Transverse colon (tissue), 4 donors: ENCODE results near the gene FAT4. TPM values are rescaled to one million over a fixed set of nuclear protein-coding genes. Genes with fewer than 3 reads are reported as not detected.

Experiments used
- DNase-seq: peaks from one replicate; pipeline ENCODE4 v3.0.0-alpha.2; 2019
- H3K27ac ChIP-seq, 4 donors: fragments of 200-600 bp; sonication (generic); 2 replicates each; pipeline ENCODE4 v1.5.1; 2016 to 2018; ENCODE audit warnings: inconsistent platforms in 4 of 4
- H3K27me3 ChIP-seq: fragments of 200-600 bp; sonication (generic); 2 replicates; pipeline ENCODE4 v1.5.1; 2017; ENCODE audit warnings: inconsistent platforms
- H3K36me3 ChIP-seq, 4 donors: fragments of 200-600 bp; sonication (generic); 2 replicates each; pipeline ENCODE4 v1.5.1; 2017 to 2019; ENCODE audit warnings: inconsistent platforms in 4 of 4
- H3K4me1 ChIP-seq, 4 donors: fragments of 200-600 bp; sonication (generic); 2 replicates each; pipeline ENCODE4 v1.5.1; 2017 to 2020; ENCODE audit warnings: inconsistent platforms in 4 of 4
- H3K4me3 ChIP-seq, 4 donors: fragments of 200-600 bp; sonication (generic); 1 replicate in 1 of 4; 2 replicates in 3 of 4; pipeline versions ENCODE4 v1.5.1 to v1.6.1; 2017 to 2019; ENCODE audit warnings: inconsistent platforms in 4 of 4
- H3K9me3 ChIP-seq, 2 donors: fragments of 200-600 bp; sonication (generic); 2 replicates each; pipeline ENCODE4 v1.5.1; 2017 to 2019; ENCODE audit warnings: inconsistent platforms in 2 of 2
- EP300 ChIP-seq: sonication (generic); formaldehyde crosslinking; IDR thresholded peaks from one replicate; pipeline ENCODE4 v1.6.1; 2017; ENCODE audit warnings: antibody characterized with exemption, low read depth
- POLR2A ChIP-seq: fragments of 450-650 bp; IDR thresholded peaks from one replicate; pipeline ENCODE4 v1.6.1; 2016; ENCODE audit warnings: antibody characterized with exemption, mild to moderate bottlenecking, moderate library complexity
- POLR2AphosphoS5 ChIP-seq, 3 donors: sonication (generic); formaldehyde crosslinking; IDR thresholded peaks; one replicate each; pipeline ENCODE4 v1.6.1; 2016; ENCODE audit warnings: antibody characterized with exemption in 3 of 3
- WGBS, 2 donors: methylation state at CpG; one replicate each; pipeline ENCODE4 v1.1.5; 2018; ENCODE audit warnings: low coverage in 1 of 2; 5-methylcytosine and 5-hydroxymethylcytosine counted together
- in situ Hi-C, 4 donors: fragments of 200-750 bp; cut with MboI; loops; one replicate each; pipeline versions ENCODE4 v1.15.0 to v1.15.1; 2017; ENCODE audit warnings: low sequenced_read_pairs in 3 of 4, low pct_ligation_motif_present in 1 of 4, low pct_unique_long_range_greater_than_20kb in 1 of 4
- intact Hi-C: fragments of 100-400 bp; cut with DNase I; formaldehyde crosslinking; loops from one replicate; pipeline ENCODE4 v1.15.1; 2023; ENCODE audit warnings: low total_unique reads
- total RNA-seq, 4 donors: library from RNA; depleted of rRNA; stranded (reverse); fragments of >200 nt; gene quantifications; one replicate each; pipeline ENCODE4 v1.1.0, GENCODE V29; 2016
- TF ChIP-seq, protein P1 (sequence below), 5 experiments: fragments of 200-600 bp in 3 of 5; fragments of 450-650 bp in 2 of 5; sonication (generic) in 3 of 5; IDR thresholded peaks; 1 replicate in 2 of 5; 2 replicates in 3 of 5; pipeline ENCODE4 v1.5.1; 2016 to 2017; ENCODE audit warnings: antibody characterized with exemption in 5 of 5, inconsistent platforms in 3 of 5, mild to moderate bottlenecking in 2 of 5, moderate library complexity in 1 of 5

Gene FAT4, protein sequence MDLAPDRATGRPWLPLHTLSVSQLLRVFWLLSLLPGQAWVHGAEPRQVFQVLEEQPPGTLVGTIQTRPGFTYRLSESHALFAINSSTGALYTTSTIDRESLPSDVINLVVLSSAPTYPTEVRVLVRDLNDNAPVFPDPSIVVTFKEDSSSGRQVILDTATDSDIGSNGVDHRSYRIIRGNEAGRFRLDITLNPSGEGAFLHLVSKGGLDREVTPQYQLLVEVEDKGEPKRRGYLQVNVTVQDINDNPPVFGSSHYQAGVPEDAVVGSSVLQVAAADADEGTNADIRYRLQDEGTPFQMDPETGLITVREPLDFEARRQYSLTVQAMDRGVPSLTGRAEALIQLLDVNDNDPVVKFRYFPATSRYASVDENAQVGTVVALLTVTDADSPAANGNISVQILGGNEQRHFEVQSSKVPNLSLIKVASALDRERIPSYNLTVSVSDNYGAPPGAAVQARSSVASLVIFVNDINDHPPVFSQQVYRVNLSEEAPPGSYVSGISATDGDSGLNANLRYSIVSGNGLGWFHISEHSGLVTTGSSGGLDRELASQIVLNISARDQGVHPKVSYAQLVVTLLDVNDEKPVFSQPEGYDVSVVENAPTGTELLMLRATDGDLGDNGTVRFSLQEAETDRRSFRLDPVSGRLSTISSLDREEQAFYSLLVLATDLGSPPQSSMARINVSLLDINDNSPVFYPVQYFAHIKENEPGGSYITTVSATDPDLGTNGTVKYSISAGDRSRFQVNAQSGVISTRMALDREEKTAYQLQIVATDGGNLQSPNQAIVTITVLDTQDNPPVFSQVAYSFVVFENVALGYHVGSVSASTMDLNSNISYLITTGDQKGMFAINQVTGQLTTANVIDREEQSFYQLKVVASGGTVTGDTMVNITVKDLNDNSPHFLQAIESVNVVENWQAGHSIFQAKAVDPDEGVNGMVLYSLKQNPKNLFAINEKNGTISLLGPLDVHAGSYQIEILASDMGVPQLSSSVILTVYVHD (N-terminal part only)
- 10 to 100 TPM in 2 of 4 donors, 1 to 10 TPM in 2; 4.1 to 15.9 (median 9.3) TPM for total RNA-seq

DNA sequence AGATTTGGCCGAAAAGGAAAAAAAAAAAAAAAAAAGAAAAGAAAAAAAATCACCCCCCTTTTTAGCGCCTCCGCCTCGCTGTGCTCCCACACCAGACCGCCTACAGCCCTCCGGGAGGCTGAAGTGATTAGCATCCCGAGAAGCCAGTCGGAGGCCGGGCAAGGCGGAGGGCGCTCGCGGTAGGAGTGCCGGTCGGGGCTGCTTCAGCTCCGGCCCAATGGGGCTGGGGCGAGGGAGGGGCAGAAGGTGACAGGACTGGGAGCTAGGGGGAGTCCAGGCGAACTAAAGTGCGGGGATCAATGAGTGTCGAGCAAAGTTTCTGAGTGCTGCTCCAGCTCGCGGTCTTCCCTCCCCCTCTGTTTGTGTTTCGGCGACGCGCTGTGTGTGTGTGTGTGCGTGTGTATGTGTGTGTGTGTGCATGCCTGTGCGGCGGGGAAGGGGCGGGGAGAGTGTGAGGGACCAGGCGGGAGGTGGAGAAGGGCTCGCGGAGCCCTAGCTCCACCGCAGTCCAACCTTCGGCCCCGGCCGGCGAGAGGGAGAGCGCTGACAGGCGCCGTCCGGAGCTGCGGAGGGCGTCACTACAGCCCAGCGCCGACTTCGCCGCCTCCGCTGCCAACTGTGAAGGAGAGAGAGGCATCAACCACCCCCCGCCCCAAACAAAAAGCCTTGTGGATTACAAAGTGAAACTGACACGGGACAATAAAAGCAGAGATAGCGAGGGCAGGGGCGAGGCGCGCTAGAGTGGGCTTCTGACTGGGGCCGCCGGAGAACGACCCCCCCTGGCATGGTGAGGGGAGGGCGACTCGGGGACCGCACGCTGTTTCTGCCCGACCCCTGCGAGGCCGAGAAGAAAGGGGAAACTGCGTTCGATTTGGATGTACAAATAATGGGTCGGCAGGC lies at the start of gene FAT4:
TSS of gene FAT4 (plus strand) at position 280 of the 900 bp plus-strand sequence. CDS start 1,457 bp downstream, outside the sequence.
- Histone ChIP-seq H3K27ac (peak within 1 kb of the TSS; percentile 82 to 93 (median 88)), H3K4me1 (peaks cover 0 to 16% (median 9%) of the 10 kb centered on the region in 4 donors), H3K4me3 (peak within 1 kb of the TSS; percentile 45 to 69 (median 68)), H3K36me3 (no peaks in the 10 kb centered on the region), H3K9me3 (no peaks in the 10 kb centered on the region), H3K27me3 (peaks cover 45% of the 10 kb centered on the region)
- WGBS, 2 donors: 1% methylated on average over 65 of the region's 68 CpGs; no CpG with 5 or more reads in 1 of the 2 donors
- TF ChIP-seq POLR2A: peak; percentile 68
- no peak for TF ChIP-seq EP300
- TF ChIP-seq POLR2AphosphoS5 (IDR thresholded peaks at IDR 0.05): peak; percentile 49 to 76 (median 66)
- TF ChIP-seq, protein P1, sequence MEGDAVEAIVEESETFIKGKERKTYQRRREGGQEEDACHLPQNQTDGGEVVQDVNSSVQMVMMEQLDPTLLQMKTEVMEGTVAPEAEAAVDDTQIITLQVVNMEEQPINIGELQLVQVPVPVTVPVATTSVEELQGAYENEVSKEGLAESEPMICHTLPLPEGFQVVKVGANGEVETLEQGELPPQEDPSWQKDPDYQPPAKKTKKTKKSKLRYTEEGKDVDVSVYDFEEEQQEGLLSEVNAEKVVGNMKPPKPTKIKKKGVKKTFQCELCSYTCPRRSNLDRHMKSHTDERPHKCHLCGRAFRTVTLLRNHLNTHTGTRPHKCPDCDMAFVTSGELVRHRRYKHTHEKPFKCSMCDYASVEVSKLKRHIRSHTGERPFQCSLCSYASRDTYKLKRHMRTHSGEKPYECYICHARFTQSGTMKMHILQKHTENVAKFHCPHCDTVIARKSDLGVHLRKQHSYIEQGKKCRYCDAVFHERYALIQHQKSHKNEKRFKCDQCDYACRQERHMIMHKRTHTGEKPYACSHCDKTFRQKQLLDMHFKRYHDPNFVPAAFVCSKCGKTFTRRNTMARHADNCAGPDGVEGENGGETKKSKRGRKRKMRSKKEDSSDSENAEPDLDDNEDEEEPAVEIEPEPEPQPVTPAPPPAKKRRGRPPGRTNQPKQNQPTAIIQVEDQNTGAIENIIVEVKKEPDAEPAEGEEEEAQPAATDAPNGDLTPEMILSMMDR (IDR thresholded peaks at IDR 0.05): no peak
- DNase-seq: peak; percentile 82
- intact Hi-C loops (loop anchor here (10.0 kb wide), 1 partner anchor 160 kb away; no protein-coding TSS in a partner anchor), in situ Hi-C loops (loop anchor here (5.0 to 25.0 kb wide), 3 partner anchors 422 to 430 kb away; no protein-coding TSS in a partner anchor)

DNA sequence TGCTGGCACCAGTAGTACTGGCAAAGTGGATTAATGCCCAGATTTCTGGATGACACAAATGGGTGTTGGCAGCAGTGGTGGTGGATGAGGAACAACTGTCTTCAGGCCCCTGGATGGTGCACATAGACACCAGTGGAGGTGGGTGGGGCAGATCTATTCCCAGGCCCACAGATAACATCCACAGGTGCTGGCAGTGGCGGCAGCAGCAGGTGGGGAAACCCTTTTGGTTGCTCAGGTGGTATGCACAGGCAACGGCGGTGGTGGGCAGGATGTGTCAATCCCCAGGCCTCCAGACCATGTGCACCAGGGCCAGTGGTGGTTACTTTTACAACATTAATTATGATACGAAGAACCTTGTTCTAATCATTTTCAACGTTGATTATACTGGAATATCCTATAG lies 48.9 kb upstream of the FAT4 start:
- Histone ChIP-seq H3K4me3 (no peak overlapping the region), H3K9me3 (no peaks in the 10 kb centered on the region), H3K4me1 (no peaks in the 10 kb centered on the region), H3K27ac (no peak overlapping the region), H3K27me3 (no peaks in the 10 kb centered on the region), H3K36me3 (no peaks in the 10 kb centered on the region)
- in situ Hi-C loops: no loop called here
- intact Hi-C loops: no loop called here
- TF ChIP-seq POLR2AphosphoS5 (IDR thresholded peaks at IDR 0.05) (no peak), EP300 (no peak), POLR2A (no peak)
- TF ChIP-seq, protein P1 (IDR thresholded peaks at IDR 0.05): no peak
- no peak for DNase-seq
- WGBS, 2 donors: 86 to 91% methylated on average over 1 to 5 of the region's 5 CpGs

DNA sequence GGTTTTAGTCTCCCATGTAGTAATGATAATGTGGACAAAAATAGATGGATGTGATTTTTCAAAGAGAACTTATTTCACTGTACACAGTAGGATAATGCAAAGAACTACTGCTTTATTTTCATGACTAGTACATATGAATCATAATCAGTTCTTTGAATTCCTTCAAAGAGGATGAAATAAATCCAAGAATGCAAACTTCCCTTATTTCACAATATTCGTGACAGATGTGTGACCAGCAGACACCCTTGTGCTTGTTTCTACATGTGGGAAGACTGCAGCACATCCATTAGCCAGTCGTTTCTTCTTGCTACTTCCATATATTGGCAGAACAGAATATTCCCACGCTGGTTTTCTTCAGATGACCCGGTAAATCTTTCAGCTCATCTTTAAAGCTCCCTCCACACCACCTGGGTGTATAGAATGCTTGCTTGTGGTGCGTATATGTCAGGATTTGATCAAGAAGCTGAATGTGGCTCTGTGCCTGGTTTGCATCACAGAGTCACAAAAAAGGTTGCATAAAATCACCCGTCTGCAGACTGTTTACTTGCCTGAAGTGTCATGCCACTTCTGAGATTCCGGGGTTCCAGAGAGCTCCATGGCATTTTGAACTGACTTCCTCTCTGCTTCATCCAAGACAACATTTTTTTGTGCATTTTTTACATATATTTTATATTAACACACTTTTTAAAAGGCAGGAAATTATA lies 47.7 kb upstream of the FAT4 start:
- no peak overlapping the region for H3K4me3 ChIP-seq
- no peaks in the 10 kb centered on the region for H3K4me1 ChIP-seq
- in situ Hi-C loops: no loop called here
- H3K36me3 ChIP-seq: no peaks in the 10 kb centered on the region
- no peak overlapping the region for H3K27ac ChIP-seq
- DNase-seq: no peak
- no peaks in the 10 kb centered on the region for H3K27me3 ChIP-seq
- intact Hi-C loops: no loop called here
- H3K9me3 ChIP-seq: no peaks in the 10 kb centered on the region
- TF ChIP-seq POLR2AphosphoS5 (IDR thresholded peaks at IDR 0.05) (no peak), POLR2A (no peak), EP300 (no peak)
- TF ChIP-seq, protein P1 (IDR thresholded peaks at IDR 0.05): no peak
- 50 to 65% methylated on average over 6 to 7 of the region's 7 CpGs for WGBS, 2 donors
